GM12891 (cell line): ENCODE measurements around the gene ZSWIM5.

Experiments
- POLR2A ChIP-seq: IDR thresholded peaks from 2 replicates; pipeline ENCODE4 v1.6.1; 2011; ENCODE audit warnings: low read depth, low read length, control low read depth
- TAF1 ChIP-seq: IDR thresholded peaks from 2 replicates; pipeline ENCODE4 v1.6.1; 2011; ENCODE audit warnings: low read depth, low read length, control low read depth

DNA sequence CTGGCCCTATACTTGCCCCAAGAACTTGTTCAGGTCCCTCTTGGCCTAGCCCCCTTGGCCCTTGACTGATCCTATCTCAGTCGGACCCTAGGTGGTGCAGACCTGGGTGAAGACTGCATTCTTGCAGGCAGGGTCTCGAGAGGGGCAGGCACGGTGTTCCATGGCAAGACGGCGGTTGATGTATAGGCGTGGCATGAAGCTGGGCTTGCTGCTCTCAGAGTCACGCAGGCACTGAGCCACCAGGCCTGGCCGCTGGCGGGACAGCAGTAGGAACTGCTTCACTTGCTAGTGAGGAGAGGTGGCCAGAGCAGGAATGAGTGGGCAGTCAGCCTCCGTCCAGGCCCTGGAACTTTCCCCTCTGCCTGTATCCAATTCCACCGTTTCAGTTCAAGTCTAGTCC, 199.1 kb downstream of the ZSWIM5 start:
- TF ChIP-seq TAF1 (no peak), POLR2A (no peak)
